ENCODE data around the gene EHBP1L1.

The EHBP1L1 gene

GRCh38 chr11:65575568-65576231 lies at the start of gene EHBP1L1:
EHBP1L1 (plus strand) TSS chr11:65576053; CDS start chr11:65576303, 250 bp downstream.
- peak; percentile 37 to 53 for DNase-seq (ENCODE audit: low read depth in 2 of 2, low spot score in 1 of 2)

DNA sequence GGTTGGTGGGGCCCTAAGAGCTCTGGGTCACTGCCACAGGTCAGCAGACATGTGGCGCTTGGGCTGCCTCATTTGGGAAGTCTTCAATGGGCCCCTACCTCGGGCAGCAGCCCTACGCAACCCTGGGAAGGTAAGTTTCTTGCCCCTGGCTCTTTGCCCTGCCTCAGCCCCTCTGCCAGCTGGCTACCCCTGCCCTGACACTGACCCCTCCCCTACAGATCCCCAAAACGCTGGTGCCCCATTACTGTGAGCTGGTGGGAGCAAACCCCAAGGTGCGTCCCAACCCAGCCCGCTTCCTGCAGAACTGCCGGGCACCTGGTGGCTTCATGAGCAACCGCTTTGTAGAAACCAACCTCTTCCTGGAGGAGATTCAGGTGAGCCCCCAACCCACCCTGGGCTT lies 49.1 kb upstream of the EHBP1L1 start:
- DNase-seq (ENCODE audit: low read depth in 2 of 2, low spot score in 1 of 2): no peak

- no peak for DNase-seq (ENCODE audit: low read depth in 2 of 2, low spot score in 1 of 2)
Measured at GRCh38 chr11:65528819-65529350, 47.0 kb upstream of the EHBP1L1 start.

DNA sequence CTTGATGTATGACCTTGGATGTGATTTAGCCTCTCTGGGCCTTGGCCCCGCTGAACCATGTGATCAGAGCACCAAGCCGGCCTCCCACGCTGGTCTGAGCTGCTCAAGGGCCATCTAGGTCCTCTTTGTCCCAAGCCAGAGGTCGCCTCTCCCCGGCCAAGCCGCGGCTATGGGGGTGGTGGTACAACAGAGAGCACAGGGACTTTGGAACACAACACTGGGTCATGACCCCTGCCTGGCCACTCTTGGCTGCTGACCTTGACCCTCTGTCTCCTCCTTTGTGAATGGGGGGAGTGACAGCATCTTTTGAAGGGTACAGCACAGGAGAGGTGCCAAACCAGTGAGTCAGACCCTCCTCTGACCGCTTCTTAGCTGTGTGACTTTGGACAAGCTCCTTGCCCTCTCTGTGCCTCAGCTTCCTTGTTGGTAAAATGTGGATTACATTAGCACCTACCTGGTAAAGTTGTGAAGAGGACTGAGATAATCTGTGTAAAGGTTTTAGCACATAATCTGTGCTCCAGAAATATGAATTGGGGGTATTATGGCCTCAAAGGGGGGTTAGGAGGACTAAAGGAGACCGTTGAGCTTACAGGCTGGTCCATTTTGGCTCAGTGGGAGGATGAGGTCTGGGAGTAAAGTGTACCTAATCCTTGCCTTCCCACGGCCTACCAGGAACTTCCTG lies 46.2 kb upstream of the EHBP1L1 start:
- DNase-seq (ENCODE audit: low read depth in 2 of 2, low spot score in 1 of 2): no peak

GRCh38 chr11:65530157-65530496 lies 45.7 kb upstream of the EHBP1L1 start:
- no peak for DNase-seq (ENCODE audit: low read depth in 2 of 2, low spot score in 1 of 2)

DNA sequence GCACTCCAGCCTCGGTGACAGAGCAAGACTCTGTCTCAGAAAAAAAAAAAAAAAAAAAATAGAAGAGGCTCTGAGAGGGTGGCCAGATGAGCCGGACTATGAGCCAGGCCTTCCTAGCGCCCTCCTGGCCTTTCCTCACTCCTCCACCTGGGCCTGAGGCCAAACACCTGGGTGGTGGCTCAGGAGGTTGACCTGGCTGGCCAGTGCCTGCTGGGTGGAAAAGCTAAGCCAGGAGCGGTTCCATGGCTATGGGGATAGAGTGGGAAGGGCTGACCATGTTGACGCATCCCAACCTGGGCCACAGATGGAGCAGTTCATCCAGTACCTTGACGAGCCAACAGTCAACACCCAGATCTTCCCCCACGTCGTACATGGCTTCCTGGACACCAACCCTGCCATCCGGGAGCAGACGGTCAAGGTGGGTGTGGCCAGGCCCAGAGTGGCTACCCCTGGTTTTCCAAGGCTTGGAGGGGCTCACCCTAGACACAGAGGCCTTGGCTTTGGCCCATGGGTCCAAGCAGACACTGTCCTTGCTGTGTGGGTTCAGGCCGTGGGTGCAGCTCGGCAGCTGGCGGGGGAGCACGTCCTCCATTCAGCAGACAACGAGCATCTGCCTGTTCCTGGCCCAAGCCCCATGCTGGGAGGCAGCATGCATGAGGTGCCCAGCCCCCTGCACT lies 43.3 kb upstream of the EHBP1L1 start:
- no peak for DNase-seq (ENCODE audit: low read depth in 2 of 2, low spot score in 1 of 2)

- no peak for DNase-seq (ENCODE audit: low read depth in 2 of 2, low spot score in 1 of 2)
Measured at GRCh38 chr11:65535102-65535501, 40.8 kb upstream of the EHBP1L1 start.

GRCh38 chr11:65536412-65537295 lies 39.2 kb upstream of the EHBP1L1 start:
- no peak for DNase-seq (ENCODE audit: low read depth in 2 of 2, low spot score in 1 of 2)

GRCh38 chr11:65537296-65537597 lies 38.6 kb upstream of the EHBP1L1 start:
- DNase-seq (ENCODE audit: low read depth in 2 of 2, low spot score in 1 of 2): no peak

GRCh38 chr11:65537620-65538231 lies 38.1 kb upstream of the EHBP1L1 start:
- no peak for DNase-seq (ENCODE audit: low read depth in 2 of 2, low spot score in 1 of 2)

- no peak for DNase-seq (ENCODE audit: low read depth in 2 of 2, low spot score in 1 of 2)
Measured at GRCh38 chr11:65538232-65538914, 37.5 kb upstream of the EHBP1L1 start.

DNA sequence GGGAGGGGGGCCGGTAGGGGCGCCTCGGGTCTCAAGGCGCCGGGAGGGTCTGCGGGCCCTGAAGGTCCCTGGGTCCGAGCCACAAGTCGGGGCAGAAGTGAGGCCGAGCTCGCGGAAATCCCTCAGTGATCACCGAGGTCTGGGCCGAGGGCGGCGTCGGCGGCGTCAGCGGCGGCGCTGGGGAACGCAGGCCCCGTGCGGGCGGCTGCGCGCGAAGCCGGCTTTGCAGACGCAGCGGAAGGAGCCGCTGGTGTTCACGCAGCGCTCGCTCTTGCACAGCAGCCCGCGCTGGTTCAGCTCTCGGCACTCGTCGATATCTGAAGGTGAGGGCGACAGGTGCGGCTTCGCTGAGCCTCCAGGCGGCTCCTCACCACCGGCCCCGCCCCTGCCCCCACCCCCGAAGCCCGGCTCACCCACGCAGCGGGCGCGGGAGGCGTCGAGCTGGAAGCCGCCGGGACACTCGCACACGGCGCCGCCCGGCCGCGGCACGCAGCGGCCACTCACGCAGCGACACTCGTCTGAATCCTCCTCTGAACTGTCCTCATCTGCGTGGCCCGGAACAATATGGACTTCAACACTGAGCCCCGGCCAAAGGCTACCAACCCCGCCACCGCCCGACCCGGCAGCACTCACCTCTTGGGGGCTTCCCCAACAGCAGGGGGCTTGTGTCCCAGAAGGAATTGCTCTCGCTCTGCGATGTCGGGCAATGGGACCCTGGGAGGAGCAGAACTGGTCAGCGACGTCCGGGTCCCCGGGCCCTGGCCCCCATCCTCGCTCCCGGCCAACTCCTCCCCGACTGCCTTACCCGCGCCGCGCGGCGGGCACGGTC lies 36.7 kb upstream of the EHBP1L1 start:
- no peak for DNase-seq (ENCODE audit: low read depth in 2 of 2, low spot score in 1 of 2)

DNA sequence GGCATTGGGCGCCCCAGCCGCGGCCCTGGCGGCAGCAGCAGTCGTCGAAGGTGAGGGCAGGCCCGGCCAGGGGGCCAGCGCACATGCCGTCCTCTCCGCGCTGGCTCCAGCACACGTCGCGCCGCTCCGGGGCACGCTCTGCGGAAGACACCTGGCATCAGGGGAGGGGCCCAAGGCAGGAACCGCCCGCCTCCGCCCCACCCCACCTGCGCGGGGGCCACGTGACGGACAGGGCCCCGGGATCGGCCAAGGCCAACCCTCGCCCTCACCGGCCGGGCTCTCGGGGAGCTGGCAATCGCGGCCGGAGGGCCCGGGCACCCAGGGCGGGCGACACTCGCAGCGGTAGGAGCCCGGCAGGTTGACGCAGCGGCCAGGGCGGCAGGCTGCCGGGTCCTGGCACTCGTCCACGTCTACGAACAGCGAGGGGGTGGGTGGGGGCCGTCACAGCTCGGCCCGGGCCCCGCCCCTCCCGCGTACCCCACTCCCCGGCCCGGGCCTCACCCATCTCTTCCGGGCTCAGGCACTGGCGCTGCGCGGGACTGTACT lies 36.0 kb upstream of the EHBP1L1 start:
- no peak for DNase-seq (ENCODE audit: low read depth in 2 of 2, low spot score in 1 of 2)

DNA sequence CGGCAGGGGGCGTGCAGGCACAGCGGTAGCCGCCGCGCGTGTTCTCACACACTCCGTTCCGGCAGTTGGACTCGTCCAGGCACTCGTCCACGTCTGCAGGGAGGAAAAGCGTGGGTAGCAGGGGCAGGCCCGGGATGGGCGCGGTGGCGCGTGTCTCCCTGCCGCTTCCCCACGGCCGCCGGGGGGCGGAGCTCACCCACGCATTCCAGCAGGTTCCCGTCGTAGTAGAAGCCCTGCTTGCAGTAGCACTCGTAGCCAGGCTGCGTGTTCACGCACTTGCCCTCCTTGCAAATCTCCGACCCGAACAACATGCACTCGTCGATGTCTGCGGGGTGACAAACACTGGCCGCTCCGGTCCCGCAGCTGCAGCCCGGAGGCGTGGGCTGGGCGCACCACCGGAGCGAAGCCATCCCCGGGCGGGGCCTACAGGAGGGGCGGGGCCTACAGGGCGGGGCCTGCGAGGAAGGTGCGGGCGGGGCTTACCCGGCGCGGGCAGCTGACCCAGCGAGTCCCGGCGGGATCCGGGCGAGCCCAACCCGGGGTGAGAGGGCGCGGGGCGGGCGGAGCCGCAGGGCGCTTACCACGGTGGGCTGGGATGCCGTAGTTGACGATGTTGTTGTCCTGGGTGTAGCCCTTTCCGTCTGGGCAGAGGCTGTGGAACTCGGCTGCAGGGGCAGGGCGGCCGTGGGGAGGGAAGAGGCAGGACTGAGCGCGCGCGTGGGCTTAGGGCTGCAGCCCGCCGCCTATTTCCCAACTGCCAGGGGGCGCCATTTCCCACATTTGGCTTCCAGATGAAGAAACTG lies 35.4 kb upstream of the EHBP1L1 start:
- peak; percentile 70 to 72 for DNase-seq (ENCODE audit: low read depth in 2 of 2, low spot score in 1 of 2)

GRCh38 chr11:65541093-65541982 lies 34.5 kb upstream of the EHBP1L1 start:
- no peak for DNase-seq (ENCODE audit: low read depth in 2 of 2, low spot score in 1 of 2)

- DNase-seq (ENCODE audit: low read depth in 2 of 2, low spot score in 1 of 2): no peak
Measured at GRCh38 chr11:65542738-65543390, 33.0 kb upstream of the EHBP1L1 start.

DNA sequence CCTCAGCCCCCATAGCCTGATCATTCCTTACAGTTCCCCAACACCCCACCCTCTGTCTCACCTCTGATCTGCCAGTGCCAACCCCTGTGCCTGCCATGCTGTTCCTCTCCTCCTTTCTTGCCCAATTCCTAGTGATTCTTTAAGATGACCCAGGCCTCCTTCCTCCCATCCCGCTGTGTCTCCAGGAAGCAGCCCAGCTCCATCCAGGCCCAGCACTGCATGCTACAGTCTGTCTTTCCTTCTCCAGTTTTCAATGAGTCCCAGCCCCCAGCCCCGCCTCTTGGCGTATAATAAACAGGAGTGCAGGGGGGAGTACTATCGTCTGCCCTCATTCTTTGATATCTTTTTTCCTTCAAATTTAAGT lies 30.0 kb upstream of the EHBP1L1 start:
- DNase-seq (ENCODE audit: low read depth in 2 of 2, low spot score in 1 of 2): no peak
